HEK293T (cell line): Measurements from ENCODE around the gene C21orf58.

ENCODE experiments used
- ARNT ChIP-seq: fragments of 450-650 bp; IDR thresholded peaks from 2 replicates; pipeline ENCODE4 v1.6.1; 2017; ENCODE audit warnings: mild to moderate bottlenecking
- BHLHE40 ChIP-seq: fragments of 450-650 bp; IDR thresholded peaks from 2 replicates; pipeline ENCODE4 v1.6.1; 2016; ENCODE audit warnings: mild to moderate bottlenecking, moderate library complexity, borderline replicate concordance
- ELF4 ChIP-seq: fragments of 450-650 bp; IDR thresholded peaks from 2 replicates; pipeline ENCODE4 v1.6.1; 2017; ENCODE audit warnings: antibody characterized with exemption
- FOXA1 ChIP-seq: fragments of 450-650 bp; IDR thresholded peaks from 2 replicates; pipeline ENCODE4 v1.6.1; 2016; ENCODE audit warnings: mild to moderate bottlenecking
- FOXM1 ChIP-seq: fragments of 450-650 bp; IDR thresholded peaks from 2 replicates; pipeline ENCODE4 v1.6.1; 2017; ENCODE audit warnings: mild to moderate bottlenecking, borderline replicate concordance
- HDGF ChIP-seq: fragments of 450-650 bp; IDR thresholded peaks from 2 replicates; pipeline ENCODE4 v1.6.1; 2017; ENCODE audit warnings: antibody characterized with exemption, borderline replicate concordance
- L3MBTL2 ChIP-seq: fragments of 450-650 bp; conservative IDR thresholded peaks from 2 replicates; pipeline ENCODE4 v1.6.1; 2016; ENCODE audit warnings: mild to moderate bottlenecking
- LEF1 ChIP-seq: fragments of 450-650 bp; IDR thresholded peaks from 2 replicates; pipeline ENCODE4 v1.6.1; 2017; ENCODE audit warnings: mild to moderate bottlenecking, borderline replicate concordance
- SP1 ChIP-seq: fragments of 450-650 bp; IDR thresholded peaks from 2 replicates; pipeline ENCODE4 v1.6.1; 2017
- SUZ12 ChIP-seq: fragments of 450-650 bp; IDR thresholded peaks from 2 replicates; pipeline ENCODE4 v1.6.1; 2016; ENCODE audit warnings: mild to moderate bottlenecking
- TARDBP ChIP-seq: fragments of 450-650 bp; IDR thresholded peaks from 2 replicates; pipeline ENCODE4 v1.6.1; 2016
- ZNF384 ChIP-seq: fragments of 450-650 bp; IDR thresholded peaks from 2 replicates; pipeline ENCODE4 v1.6.1; 2016
- TF ChIP-seq, protein P1 (sequence below): fragments of 450-650 bp; IDR thresholded peaks from 2 replicates; pipeline ENCODE4 v1.6.1; 2016

DNA sequence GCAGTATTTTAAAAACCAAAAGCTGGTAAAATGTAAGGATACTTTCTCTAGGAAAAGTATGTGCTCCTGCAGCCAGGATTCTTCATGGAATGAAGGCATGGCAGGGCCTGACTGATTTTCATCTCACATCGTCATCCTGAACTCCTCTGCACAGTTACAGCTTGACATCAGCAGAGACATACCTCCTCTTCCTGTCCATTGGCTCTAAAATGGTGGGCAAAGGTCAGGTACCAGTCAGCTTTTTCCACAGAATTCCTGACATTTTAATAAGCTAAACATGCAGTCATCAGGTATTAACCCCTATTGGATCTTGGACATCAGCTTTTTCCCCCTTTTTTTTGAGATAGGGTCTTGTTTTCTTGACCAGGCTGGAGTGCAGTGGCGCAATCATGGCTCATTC is 6.1 kb upstream of the C21orf58 start:
- TF ChIP-seq SP1 (no peak), TARDBP (no peak), SUZ12 (no peak), L3MBTL2 (no peak), FOXA1 (no peak), FOXM1 (no peak), BHLHE40 (no peak), ELF4 (no peak), ARNT (no peak), HDGF (no peak), ZNF384 (no peak), LEF1 (no peak)
- TF ChIP-seq, protein P1, sequence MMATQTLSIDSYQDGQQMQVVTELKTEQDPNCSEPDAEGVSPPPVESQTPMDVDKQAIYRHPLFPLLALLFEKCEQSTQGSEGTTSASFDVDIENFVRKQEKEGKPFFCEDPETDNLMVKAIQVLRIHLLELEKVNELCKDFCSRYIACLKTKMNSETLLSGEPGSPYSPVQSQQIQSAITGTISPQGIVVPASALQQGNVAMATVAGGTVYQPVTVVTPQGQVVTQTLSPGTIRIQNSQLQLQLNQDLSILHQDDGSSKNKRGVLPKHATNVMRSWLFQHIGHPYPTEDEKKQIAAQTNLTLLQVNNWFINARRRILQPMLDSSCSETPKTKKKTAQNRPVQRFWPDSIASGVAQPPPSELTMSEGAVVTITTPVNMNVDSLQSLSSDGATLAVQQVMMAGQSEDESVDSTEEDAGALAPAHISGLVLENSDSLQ: no peak
